HG03280 (cell line): ENCODE results near the gene SERGEF.

ENCODE experiments used
- ATAC-seq: cut with Tn5 transposase; IDR thresholded peaks from one replicate; pipeline ENCODE4 v1.9.1; 2021; ENCODE audit warnings: mild to moderate bottlenecking, moderate library complexity; ENCODE audit not compliant: unreplicated experiment

The SERGEF gene

DNA sequence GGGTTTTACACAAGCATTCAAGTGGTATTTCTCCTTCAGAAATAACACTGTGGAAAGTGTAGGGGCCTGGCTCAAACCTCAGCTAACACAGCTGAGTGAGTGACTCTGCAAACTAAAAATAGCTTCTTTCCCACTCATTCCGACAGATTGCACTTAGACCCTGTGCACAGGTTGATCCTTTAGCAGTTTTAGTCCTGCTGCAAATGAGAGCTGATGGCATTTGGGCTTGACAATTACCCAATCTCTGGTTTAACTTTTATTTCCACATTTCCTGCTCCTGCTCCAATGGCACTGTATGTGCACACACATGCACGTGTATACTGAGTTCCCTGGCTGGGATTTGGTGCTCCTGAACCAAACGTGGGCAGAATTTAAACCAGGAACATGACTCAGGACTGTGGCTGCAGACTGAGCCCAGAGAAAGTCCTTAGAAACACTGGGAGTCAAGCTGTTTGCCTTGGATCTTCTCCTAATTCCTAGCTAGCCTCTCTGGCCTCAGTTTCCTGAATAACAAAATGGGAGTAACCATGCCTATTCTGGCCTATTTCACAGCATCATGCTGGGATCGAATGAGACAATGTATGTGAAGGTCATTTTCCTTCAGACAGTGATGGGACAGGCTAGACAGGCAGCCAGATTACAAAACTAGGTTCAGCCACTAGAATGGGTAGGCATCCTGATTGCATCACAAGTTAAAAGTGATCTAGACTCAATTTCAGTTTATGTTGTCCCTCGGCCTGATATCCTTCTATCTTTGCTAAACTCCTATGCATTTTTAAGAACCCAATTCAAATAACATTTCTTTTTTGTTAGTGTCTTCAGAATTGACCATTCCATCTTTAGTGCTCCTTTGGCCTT lies 58.2 kb downstream of the SERGEF start:
- no peak for ATAC-seq

GRCh38 chr11:17952487-17952886 lies 60.4 kb downstream of the SERGEF start:
- ATAC-seq: no peak

DNA sequence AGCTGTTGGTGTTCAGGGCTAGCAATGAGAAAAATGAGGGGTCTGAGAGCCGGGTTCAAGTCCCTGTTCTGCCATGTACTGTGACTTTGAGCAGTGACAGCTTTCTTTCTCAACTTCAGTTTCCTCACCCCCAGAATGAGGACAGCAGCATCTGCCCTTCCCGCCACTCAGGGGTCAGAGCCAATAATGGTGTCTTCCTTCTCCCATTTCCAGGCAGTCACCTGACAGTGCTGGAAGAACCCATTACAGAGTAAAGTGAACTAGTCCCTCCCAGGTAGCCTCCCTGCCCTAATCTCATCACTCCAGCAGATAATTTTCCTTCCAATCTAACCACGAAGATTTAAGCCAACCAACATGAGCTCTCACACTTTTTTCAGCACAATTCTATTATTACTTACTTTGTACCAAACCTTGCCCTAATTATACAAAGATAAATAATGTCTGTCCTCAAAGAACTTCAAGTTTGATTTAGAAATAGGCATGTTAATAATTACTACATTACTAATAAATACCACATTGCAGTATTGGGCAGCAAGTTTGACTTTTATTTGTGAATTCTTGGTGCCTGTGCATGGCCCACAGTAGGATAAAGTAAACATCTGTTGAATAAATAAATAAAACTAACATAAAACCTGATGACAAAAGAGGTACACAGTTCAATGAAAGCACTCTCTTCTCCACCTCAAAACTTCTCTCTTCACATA lies 61.0 kb downstream of the SERGEF start:
- no peak for ATAC-seq

DNA sequence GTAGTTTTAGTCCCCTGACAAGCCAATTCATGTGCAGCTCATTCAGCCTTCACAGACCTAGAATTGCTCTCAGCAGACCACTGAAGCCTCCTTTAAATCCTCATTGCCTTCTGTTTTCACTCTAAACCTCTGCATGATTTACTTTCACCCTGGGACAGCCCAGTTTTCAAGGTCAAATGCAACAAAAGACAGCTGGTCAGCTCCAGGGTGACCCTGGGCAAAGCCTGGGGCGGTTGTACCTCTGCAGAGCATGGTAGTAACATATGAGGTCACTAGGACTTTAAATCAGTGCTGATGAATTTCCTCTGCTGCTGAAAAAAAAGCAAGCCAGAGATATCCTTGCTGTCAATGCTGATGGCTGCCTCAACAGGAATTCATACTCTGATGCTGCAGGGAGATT lies 62.2 kb downstream of the SERGEF start:
- ATAC-seq: no peak

GRCh38 chr11:17948296-17948695 lies 64.6 kb downstream of the SERGEF start:
- ATAC-seq: no peak

DNA sequence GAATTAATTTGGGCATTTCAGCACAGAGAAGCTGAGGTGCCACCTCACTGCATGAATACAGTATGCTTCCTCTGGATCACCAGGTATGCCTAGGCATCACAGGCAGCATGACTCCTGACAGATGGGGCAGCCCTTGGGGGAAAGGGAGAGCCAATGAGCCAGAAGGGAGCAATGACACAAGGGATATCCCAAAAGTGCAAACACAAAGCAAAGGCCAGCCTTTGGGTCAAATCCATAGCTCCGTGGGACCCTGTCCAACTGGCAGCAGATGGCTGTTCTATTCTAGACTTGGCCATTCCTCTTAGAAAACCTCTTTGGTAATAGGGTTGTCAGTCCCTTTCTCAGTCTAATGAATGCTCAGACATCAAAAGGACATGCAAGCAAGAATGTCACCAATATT lies 73.3 kb downstream of the SERGEF start:
- no peak for ATAC-seq

DNA sequence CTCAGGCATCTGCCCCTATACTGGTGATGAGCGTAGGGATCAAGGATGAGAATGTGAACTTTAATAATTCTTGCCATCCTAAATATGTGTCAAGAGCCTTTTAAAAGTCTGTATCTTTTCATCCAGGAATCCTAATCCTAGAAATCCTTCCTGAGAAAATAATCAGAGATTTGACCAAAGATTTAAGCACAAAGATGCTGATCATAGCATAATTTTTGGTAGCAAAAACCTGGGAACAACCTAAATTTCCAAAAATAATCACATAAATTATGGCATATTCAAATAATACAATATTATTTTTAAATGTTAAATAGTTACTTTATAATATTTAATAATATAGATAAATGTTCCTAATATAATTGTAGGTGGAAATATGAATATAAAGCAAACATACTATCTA lies 76.1 kb downstream of the SERGEF start:
- no peak for ATAC-seq

GRCh38 chr11:17934194-17934593 lies 78.7 kb downstream of the SERGEF start:
- ATAC-seq: no peak

- no peak for ATAC-seq
These were observed 79.1 kb downstream of the SERGEF start for GRCh38 chr11:17933708-17934107.

- no peak for ATAC-seq
These were observed 80.4 kb downstream of the SERGEF start for GRCh38 chr11:17932472-17932871.

DNA sequence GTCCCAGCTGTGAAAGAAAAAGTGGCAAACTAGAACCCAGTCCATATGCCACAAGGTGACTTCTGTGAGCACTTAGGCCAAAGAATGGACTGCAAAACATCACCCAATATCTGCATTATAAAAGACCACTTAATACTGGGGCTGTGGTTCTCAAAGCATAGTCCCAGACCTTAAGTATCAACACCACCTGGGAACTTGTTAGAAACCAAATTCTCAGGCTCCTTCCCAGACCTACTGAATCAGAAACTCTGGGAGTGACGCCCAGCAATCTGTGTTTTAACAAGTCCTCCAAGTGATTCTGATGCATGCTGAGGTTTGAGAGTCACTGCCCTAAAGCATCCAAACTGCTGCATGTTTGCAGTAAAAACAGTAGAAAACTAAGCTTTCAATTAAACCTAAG lies 81.3 kb downstream of the SERGEF start:
- no peak for ATAC-seq

DNA sequence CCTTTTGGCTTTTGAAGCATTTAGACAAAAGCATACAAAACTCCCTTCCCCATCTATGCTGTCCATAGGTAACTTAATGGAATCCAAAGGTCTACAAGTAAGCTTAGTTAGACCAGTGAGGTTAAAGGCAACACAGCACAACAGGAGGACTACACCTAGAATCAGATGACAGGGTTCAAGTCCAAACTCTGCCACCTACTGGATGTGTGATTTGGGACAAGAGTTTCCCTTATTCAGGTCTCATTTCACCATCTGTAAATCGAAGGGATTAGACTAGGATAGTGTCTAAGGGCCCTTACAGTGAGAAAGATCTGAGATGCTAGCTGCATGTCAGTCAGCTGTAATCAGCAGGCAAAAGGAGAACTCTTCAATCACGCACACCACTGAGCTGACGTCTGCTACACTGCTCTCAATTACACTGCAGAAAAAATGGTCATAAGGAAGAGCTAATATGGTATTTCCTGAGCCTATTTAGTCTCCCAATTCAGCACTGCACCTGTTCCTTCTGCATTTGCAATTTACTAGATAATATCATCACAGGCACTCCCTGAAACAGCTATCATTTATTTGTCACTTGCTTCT lies 82.2 kb downstream of the SERGEF start:
- ATAC-seq: no peak

GRCh38 chr11:17929171-17929570 lies 83.7 kb downstream of the SERGEF start:
- no peak for ATAC-seq

DNA sequence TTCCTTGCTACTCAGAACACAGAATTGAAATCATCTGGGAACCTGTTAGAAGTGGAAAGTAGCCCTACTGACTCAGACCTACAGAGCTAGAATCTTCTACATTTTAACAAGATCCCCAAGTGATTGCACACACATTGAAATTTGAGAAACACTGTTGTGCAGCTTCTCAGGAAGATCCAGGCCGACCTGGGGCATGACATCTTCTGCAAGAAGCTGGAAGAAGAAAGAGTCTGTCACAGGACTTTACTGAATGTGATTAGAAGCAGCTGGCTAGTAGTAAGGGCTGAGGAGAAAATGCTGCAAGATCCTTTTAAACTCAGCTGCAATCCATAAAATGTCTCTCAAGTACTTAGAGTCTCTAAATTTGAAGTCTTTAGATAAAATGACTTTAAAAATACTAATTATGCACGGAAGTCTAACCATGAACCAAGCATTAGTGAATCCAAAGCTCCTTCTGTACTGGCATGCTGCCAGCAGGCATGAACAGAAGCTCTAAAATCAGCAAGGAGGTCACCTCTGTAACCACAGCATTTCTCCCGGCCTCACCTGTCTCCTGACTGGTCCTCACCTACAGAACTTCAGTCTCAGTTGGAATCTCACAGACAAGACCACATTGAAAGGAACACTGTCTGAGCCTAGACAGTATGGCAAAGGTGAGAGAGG lies 85.0 kb downstream of the SERGEF start:
- no peak for ATAC-seq

- no peak for ATAC-seq
These were observed 85.8 kb downstream of the SERGEF start for GRCh38 chr11:17927041-17927440.

GRCh38 chr11:17924713-17925112 lies 88.1 kb downstream of the SERGEF start:
- ATAC-seq: no peak

GRCh38 chr11:17923217-17923616 lies 89.6 kb downstream of the SERGEF start:
- no peak for ATAC-seq

DNA sequence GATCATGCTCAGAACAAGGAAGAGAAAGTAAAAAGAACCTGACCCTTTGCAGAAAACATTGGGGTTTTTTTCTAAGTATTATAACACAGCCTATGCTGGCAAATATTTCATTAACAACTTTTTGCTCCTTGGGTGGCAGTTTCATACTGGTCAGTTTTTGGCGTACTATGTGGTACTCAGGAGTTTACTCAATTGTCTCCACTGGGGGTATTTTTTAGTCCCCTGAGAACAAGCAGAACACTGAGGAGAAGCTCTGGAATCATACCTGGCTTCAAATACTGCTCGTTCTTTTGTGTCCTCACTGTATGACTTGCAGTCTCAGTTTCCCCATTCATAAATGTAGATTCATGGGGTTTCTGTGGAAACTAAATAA lies 90.4 kb downstream of the SERGEF start:
- ATAC-seq: no peak

GRCh38 chr11:17921659-17922415 lies 91.0 kb downstream of the SERGEF start:
- ATAC-seq: no peak

GRCh38 chr11:17918049-17918605 lies 94.7 kb downstream of the SERGEF start:
- no peak for ATAC-seq
